Ascending aorta (tissue), 2 donors: ENCODE results near the gene HOXD8. TPM values are rescaled to one million over a fixed set of nuclear protein-coding genes. Genes with fewer than 3 reads are reported as not detected.

Source experiments
- DNase-seq, 2 donors: peaks; one replicate each; pipeline ENCODE4 v3.0.0-alpha.2; 2019; ENCODE audit warnings: low spot score in 2 of 2
- H3K27ac ChIP-seq, 2 donors: fragments of 200-600 bp; sonication (generic); one replicate each; pipeline ENCODE4 v1.5.1; 2016 to 2017; ENCODE audit warnings: mild to moderate bottlenecking in 1 of 2
- H3K27me3 ChIP-seq: fragments of 200-600 bp; sonication (generic); one replicate; pipeline ENCODE4 v1.5.1; 2017
- H3K36me3 ChIP-seq, 2 donors: fragments of 200-600 bp; sonication (generic); one replicate each; pipeline ENCODE4 v1.5.1; 2016
- H3K4me1 ChIP-seq, 2 donors: fragments of 200-600 bp; sonication (generic); one replicate each; pipeline ENCODE4 v1.5.1; 2016 to 2017; ENCODE audit warnings: mild to moderate bottlenecking in 1 of 2
- H3K4me3 ChIP-seq, 2 donors: fragments of 200-600 bp; sonication (generic); one replicate each; pipeline ENCODE4 v1.5.1; 2016 to 2017; ENCODE audit warnings: mild to moderate bottlenecking in 1 of 2
- H3K9me3 ChIP-seq, 2 donors: fragments of 200-600 bp; sonication (generic); one replicate each; pipeline ENCODE4 v1.5.1; 2016
- intact Hi-C: fragments of 100-400 bp; cut with DNase I; formaldehyde crosslinking; loops from one replicate; pipeline ENCODE4 v1.15.1; 2023
- total RNA-seq: library from RNA; depleted of rRNA; stranded (reverse); fragments of >200 nt; gene quantifications from one replicate; pipeline ENCODE4 v1.1.0, GENCODE V29; 2016
- TF ChIP-seq, protein P1 (sequence below), 3 experiments: fragments of 200-600 bp in 2 of 3; fragments of 450-650 bp in 1 of 3; sonication (generic) in 2 of 3; IDR thresholded peaks; one replicate each; pipeline ENCODE4 v1.5.1; 2016 to 2019; ENCODE audit warnings: antibody characterized with exemption in 3 of 3, mild to moderate bottlenecking in 1 of 3, moderate library complexity in 1 of 3

The HOXD8 gene
- total RNA-seq, 1 donor from 2014 or later: 19.8 TPM

DNA sequence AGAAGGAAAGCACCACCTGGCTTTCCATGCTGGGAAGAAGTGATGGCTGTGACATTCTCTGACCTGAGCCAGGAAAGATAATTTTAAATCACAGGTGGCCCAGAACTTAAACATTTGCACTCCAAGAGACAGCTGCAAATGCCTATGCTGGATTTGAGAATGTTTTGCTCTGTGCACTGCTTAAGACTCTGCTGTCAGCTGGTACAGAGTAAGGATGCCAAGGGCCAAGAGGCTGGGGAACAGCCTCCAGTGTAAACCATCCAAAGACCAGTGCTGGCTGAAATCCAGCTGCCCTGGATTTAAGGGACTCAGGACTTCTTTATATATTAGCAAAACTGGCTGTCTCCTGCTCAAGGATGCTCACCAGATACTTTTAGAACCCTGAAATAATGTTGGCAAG lies 3.9 kb downstream of the HOXD8 start:
- no peak overlapping the region for H3K4me3 ChIP-seq
- no peaks in the 10 kb centered on the region for H3K36me3 ChIP-seq
- H3K27ac ChIP-seq: peak overlapping the region in 1 of 2 donors; percentile 14
- DNase-seq: no peak
- peaks cover 0 to 16% of the 10 kb centered on the region in 2 donors for H3K4me1 ChIP-seq
- intact Hi-C loops: no loop called here
- TF ChIP-seq, protein P1, sequence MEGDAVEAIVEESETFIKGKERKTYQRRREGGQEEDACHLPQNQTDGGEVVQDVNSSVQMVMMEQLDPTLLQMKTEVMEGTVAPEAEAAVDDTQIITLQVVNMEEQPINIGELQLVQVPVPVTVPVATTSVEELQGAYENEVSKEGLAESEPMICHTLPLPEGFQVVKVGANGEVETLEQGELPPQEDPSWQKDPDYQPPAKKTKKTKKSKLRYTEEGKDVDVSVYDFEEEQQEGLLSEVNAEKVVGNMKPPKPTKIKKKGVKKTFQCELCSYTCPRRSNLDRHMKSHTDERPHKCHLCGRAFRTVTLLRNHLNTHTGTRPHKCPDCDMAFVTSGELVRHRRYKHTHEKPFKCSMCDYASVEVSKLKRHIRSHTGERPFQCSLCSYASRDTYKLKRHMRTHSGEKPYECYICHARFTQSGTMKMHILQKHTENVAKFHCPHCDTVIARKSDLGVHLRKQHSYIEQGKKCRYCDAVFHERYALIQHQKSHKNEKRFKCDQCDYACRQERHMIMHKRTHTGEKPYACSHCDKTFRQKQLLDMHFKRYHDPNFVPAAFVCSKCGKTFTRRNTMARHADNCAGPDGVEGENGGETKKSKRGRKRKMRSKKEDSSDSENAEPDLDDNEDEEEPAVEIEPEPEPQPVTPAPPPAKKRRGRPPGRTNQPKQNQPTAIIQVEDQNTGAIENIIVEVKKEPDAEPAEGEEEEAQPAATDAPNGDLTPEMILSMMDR (IDR thresholded peaks at IDR 0.05): no peak
- H3K9me3 ChIP-seq: no peaks in the 10 kb centered on the region
- no peaks in the 10 kb centered on the region for H3K27me3 ChIP-seq

DNA sequence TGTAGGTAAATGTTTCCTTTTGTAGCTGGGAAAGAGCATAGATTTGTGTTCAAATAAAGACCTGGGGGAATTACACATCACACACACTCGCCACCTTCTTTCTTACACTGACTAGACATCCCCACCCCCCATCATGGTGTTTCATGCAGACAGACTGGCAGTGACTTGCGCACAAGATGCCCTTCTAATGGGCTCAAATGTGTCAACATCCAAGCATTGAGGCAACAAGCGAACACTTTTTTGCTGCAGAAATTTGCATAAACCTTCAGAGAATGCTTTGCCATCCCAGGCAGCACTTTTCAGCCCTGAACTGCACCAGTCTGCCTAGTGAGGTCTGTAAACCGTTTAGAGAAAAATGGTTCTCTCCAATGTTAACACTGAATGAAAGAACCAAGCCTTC lies 4.5 kb downstream of the HOXD8 start:
- Histone ChIP-seq H3K4me3 (no peak overlapping the region), H3K4me1 (peaks cover 0 to 16% of the 10 kb centered on the region in 2 donors), H3K27ac (no peak overlapping the region), H3K9me3 (no peaks in the 10 kb centered on the region), H3K36me3 (no peaks in the 10 kb centered on the region), H3K27me3 (no peaks in the 10 kb centered on the region)
- TF ChIP-seq, protein P1 (IDR thresholded peaks at IDR 0.05): no peak
- intact Hi-C loops: no loop called here
- no peak for DNase-seq

DNA sequence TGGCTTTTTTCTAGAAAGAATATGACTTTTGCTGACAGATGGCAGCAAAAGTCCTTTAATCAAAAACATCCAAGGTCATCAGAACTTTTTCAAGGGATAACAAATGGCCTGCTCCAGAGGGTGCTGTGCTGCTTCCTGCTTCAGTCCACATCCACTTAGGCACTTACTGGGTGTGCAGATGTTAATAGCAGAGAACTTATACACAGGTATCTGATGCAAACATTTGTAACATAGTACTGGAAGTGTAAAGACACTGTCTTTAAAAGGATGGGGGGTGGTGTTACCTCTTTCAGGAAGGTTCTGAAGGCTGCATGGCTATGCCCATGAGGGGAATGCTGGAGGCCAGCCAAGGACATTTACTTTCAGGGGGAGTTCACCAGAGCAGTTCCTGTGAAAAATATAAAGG lies 5.5 kb downstream of the HOXD8 start:
- intact Hi-C loops: loop anchor here (5.0 kb wide), 2 partner anchors 132 to 257 kb away; partner anchors contain the start of gene MTX2

DNA sequence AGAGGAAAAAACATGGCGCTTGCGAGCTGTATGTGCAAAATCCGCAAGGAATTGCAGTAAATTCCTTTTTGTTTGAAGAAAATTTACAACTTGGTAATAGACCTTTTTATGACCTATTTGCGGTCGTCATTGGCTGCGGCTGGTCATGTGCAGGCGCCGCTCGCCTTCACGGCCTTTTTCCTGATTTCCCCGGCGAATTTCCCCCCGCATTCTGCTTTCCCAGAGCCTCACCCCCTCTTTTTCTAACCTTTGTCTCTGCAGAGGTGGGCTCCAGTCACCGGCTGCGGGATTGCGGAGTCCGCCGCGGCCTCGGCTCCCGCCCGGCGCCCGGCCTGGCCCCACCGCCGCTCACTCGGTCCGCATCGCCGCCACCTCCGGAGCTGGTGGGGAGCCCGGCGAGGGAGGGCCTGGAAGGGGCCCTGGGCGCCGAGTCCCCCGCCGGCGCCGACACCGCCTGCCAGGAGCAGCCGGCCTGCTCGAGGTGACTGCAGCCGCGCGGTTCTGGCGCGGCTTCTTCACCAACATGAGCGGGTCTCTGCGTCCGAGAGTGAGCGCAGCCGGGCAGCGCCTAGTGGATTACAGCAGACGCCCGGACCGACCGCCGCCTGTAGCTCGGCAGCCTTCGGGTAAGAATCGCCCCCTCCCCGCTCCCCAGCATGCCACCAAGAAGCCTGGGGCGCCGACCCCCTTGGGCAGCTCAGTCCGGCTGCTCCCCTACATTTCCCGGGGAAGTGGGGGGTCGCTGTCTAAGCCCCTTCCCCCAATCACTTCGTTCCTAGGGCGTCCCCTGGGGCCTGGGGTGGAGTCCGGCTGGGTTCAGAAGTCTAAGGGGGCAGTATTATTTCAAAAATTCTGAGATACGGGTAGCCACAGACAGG lies 7.1 kb downstream of the HOXD8 start:
- intact Hi-C loops: loop anchor here (5.0 kb wide), 2 partner anchors 131 to 256 kb away; partner anchors contain the start of gene MTX2
- Histone ChIP-seq H3K9me3 (no peaks in the 10 kb centered on the region), H3K4me3 (peak overlapping the region; percentile 73 to 82), H3K27me3 (no peaks in the 10 kb centered on the region), H3K4me1 (peaks cover 0 to 14% of the 10 kb centered on the region in 2 donors), H3K27ac (peak overlapping the region; percentile 85 to 91), H3K36me3 (no peaks in the 10 kb centered on the region)
- DNase-seq: peak in 1 of 2 donors; percentile 76
- TF ChIP-seq, protein P1 (IDR thresholded peaks at IDR 0.05): no peak

More for the DNA sequence above, 5.5 kb downstream of the HOXD8 start:
- peaks cover 0 to 14% of the 10 kb centered on the region in 2 donors for H3K4me1 ChIP-seq
- H3K27ac ChIP-seq: peak overlapping the region; percentile 85 to 91
- H3K4me3 ChIP-seq: peak overlapping the region in 1 of 2 donors; percentile 73
- H3K27me3 ChIP-seq: no peaks in the 10 kb centered on the region
- H3K36me3 ChIP-seq: no peaks in the 10 kb centered on the region
- TF ChIP-seq, protein P1 (IDR thresholded peaks at IDR 0.05): no peak
- H3K9me3 ChIP-seq: no peaks in the 10 kb centered on the region
- DNase-seq: no peak

DNA sequence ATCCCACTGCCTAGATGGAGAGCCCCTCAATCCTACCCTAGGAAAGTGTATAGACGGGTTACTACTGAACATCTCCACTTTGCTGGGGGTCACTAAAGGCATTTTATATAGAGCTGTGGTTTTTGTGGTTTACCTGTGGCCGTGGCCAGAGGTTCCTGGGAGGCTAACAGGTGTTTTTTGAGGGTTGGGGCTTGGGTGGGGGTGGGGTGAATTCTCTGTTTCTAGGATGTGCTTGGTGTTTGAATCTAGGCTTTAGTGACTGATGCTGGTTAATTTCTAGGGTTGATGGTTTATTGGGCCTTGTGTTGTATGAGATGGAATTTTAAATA lies 7.7 kb downstream of the HOXD8 start:
- no peaks in the 10 kb centered on the region for H3K36me3 ChIP-seq
- TF ChIP-seq, protein P1 (IDR thresholded peaks at IDR 0.05): no peak
- H3K27me3 ChIP-seq: no peaks in the 10 kb centered on the region
- H3K27ac ChIP-seq: peak overlapping the region; percentile 85 to 91
- H3K9me3 ChIP-seq: no peaks in the 10 kb centered on the region
- peaks cover 0 to 14% of the 10 kb centered on the region in 2 donors for H3K4me1 ChIP-seq
- intact Hi-C loops: loop anchor here (5.0 kb wide), 2 partner anchors 130 to 255 kb away; partner anchors contain the start of gene MTX2
- peak overlapping the region; percentile 73 to 82 for H3K4me3 ChIP-seq
- peak in 1 of 2 donors; percentile 4 for DNase-seq
